Smooth muscle cell (in vitro differentiated cells): ENCODE results near the gene CASTOR2. TPM values are rescaled to one million over a fixed set of nuclear protein-coding genes. Genes with fewer than 3 reads are reported as not detected.
"Not testable (repeated sequence)": the region's sequence is repeated elsewhere in the genome, so short reads cannot be mapped to it uniquely, and the experiment has no call there.

Experiments
- DNase-seq: peaks from one replicate; lab custom pipeline; 2025; ENCODE audit not compliant: unreplicated experiment; lab: John Stamatoyannopoulos, UW
- H2AFZ ChIP-seq: fragments of 200-600 bp; sonication (generic); 2 replicates; pipeline ENCODE4 v1.6.0; 2016; ENCODE audit warnings: antibody characterized with exemption, low read depth, mild to moderate bottlenecking
- H3F3A ChIP-seq: fragments of 200-600 bp; sonication (generic); 2 replicates; pipeline ENCODE4 v1.6.0; 2017; ENCODE audit warnings: antibody characterized with exemption, low read depth
- H3K27ac ChIP-seq: fragments of 200-600 bp; sonication (generic); 2 replicates; pipeline ENCODE4 v1.5.1; 2016; ENCODE audit warnings: low read depth, mild to moderate bottlenecking
- H3K27me3 ChIP-seq: fragments of 200-600 bp; sonication (generic); 2 replicates; pipeline ENCODE4 v1.6.1; 2016; ENCODE audit warnings: low read depth, mild to moderate bottlenecking
- H3K36me3 ChIP-seq: fragments of 200-600 bp; sonication (generic); 2 replicates; pipeline ENCODE4 v1.5.1; 2016; ENCODE audit warnings: low read depth
- H3K4me1 ChIP-seq: fragments of 200-600 bp; sonication (generic); 2 replicates; pipeline ENCODE4 v1.5.1; 2016; ENCODE audit warnings: low read depth
- H3K4me2 ChIP-seq: fragments of 200-600 bp; sonication (generic); 2 replicates; pipeline ENCODE4 v1.6.0; 2016; ENCODE audit warnings: mild to moderate bottlenecking
- H3K4me3 ChIP-seq: fragments of 200-600 bp; sonication (generic); 2 replicates; pipeline ENCODE4 v1.5.1; 2016; ENCODE audit warnings: mild to moderate bottlenecking
- H3K79me2 ChIP-seq: fragments of 200-600 bp; sonication (generic); 2 replicates; pipeline ENCODE4 v1.6.0; 2016; ENCODE audit warnings: low read depth, mild to moderate bottlenecking
- H3K9ac ChIP-seq: fragments of 200-600 bp; sonication (generic); 2 replicates; pipeline ENCODE4 v1.6.0; 2016; ENCODE audit warnings: low read depth
- H3K9me3 ChIP-seq: fragments of 200-600 bp; sonication (generic); replicated peaks from 2 replicates; pipeline ENCODE4 v1.5.1; 2016; ENCODE audit warnings: low read depth
- H4K20me1 ChIP-seq: fragments of 200-600 bp; sonication (generic); 2 replicates; pipeline ENCODE4 v1.6.0; 2016; ENCODE audit warnings: low read depth
- WGBS: methylation state at CpG from one replicate; pipeline ENCODE4 v1.1.7; 2016; ENCODE audit warnings: low lambda C conversion rate; 5-methylcytosine and 5-hydroxymethylcytosine counted together
- polyA plus RNA-seq: library from polyadenylated mRNA; unstranded; fragments of >200 nt; fragmentation: Nextera tagmentation; extraction: Ambion mirVana; gene quantifications from 2 replicates; pipeline ENCODE4 v1.2.1, GENCODE V29; 2016
- total RNA-seq: library from RNA; depleted of rRNA; stranded (reverse); fragments of >200 nt; gene quantifications from 2 replicates; pipeline ENCODE4 v1.2.3, GENCODE V29; 2014

The CASTOR2 gene
- total RNA-seq (4.7 and 11.4 TPM in 2 replicates), polyA plus RNA-seq (2.7 and 4.3 TPM in 2 replicates)

DNA sequence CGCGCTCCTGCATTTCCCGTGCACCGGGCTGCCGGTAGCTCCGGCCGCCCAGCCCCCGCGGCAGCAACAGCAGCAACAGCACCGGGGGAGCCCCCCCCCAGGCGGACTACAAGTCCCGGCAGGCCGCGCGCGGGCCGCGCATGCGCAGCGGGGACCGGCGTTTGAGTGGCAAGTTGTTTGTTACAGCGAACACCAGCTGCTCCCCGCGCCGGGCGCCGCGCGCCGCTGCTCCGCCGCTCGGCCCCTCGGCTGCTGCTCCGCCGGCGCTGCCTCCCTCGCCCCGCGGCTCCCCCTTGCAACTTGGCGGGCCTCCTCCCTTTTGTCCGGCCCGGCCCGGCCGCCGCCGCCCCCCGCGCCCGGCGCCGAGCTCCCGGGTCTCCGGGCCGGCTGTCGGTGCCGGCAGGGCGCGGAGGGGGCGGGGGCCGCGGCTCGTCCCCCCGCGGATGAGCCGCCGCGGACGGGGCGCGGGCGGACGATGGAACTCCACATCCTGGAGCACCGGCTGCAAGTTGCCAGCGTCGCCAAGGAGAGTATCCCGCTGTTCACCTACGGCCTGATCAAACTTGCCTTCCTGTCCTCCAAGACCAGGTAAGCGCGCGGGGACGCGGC lies at the start of gene CASTOR2:
Gene CASTOR2, plus strand, starts transcription at position 195 of the 609 bp plus-strand sequence. Its CDS starts 281 bp downstream, at position 476.
- H3K4me3 ChIP-seq, result peak within 1 kb of the TSS; percentile 36
- DNase-seq, result peak; percentile 23
- H3K36me3 ChIP-seq, H3K4me1 ChIP-seq, H3K9ac ChIP-seq, H4K20me1 ChIP-seq, H3K9me3 ChIP-seq, H2AFZ ChIP-seq, H3K79me2 ChIP-seq, H3K27me3 ChIP-seq, H3K27ac ChIP-seq, H3F3A ChIP-seq: not testable (repeated sequence)
- no CpG with 5 or more reads among the region's 84 CpGs for WGBS
- H3K4me2 ChIP-seq, result peak within 1 kb of the TSS; percentile 71

DNA sequence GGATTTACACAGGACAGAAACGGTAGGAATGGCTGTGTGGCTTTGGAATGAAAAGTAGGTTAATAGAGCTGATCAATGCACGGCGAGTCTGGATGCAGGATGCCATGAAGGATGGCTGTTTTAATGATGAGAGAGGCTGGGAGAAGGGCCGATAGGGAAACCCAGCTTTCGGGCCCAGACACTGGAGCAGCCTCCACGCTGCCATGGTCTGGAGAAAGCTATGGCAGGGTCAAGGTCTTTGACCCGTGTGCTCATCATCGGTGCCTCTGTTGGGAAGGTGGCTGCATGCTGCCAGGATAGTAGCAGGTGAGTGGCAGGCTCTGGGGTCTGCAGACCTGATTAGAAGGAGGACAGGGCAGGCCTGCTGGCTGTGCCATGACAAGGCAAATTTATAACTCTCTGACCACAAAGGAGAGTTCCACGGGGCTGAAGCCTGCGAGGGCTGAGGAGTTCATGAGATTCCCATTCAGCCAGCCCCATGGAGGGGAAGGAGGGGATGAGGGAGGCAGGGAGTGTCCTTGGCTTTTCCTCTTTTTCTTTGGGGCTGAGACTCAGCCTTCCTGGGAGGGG lies 42.1 kb upstream of the CASTOR2 start:
- not testable (repeated sequence) for H3K79me2 ChIP-seq, H3K4me3 ChIP-seq, DNase-seq, H3K9ac ChIP-seq, H2AFZ ChIP-seq, H4K20me1 ChIP-seq, H3K4me1 ChIP-seq, H3K9me3 ChIP-seq, H3F3A ChIP-seq, H3K27me3 ChIP-seq, H3K4me2 ChIP-seq, H3K27ac ChIP-seq, H3K36me3 ChIP-seq
- WGBS, result 81% methylated on average over 8 of the region's 10 CpGs

DNA sequence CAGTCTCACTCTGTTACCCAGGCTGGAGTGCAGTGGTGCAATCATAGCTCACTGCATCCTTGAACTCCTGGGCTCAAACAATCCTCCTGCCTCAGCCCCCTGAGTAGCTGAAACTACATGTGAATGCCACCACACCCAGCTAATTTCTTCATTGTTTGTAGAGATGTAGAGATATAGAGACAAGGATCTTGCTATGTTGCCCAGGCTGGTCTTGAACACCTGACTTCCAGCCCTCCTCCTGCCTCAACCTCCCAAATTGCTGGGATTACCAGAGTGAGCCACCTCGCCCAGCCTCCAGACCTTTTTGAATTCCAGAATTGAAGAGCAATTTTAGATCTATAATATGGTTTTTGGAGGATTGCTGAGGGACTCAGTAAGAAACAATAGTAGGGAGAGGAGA lies 40.9 kb upstream of the CASTOR2 start:
- H3K4me1 ChIP-seq, H3F3A ChIP-seq, H4K20me1 ChIP-seq, H3K4me2 ChIP-seq, H3K4me3 ChIP-seq, H3K79me2 ChIP-seq, H3K36me3 ChIP-seq, H3K27ac ChIP-seq, H3K9ac ChIP-seq, DNase-seq, H2AFZ ChIP-seq, H3K27me3 ChIP-seq, H3K9me3 ChIP-seq: not testable (repeated sequence)
- 97% methylated on average over 1 of the region's 1 CpG for WGBS

DNA sequence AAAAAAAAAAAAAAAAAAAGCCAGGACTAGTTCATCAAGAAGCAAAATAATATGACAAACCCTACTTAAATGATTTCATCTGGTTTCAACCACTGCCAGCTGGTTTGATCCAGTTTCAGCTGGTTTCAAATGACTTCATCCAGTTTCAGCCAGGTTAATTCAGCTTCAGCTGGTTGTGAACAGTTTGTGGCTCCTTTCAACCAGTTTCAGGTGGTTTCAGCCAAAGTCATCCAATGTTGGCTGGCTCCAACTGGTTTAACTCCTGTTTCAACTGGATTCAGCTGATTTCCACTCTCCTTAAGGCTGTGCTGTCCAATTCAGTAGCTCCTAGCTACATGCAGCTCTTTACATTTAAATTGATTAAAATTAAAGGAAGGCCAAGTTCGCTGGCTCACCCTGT lies 37.5 kb upstream of the CASTOR2 start:
- H3K27me3 ChIP-seq, H3K4me2 ChIP-seq, H3F3A ChIP-seq, H4K20me1 ChIP-seq, H3K79me2 ChIP-seq, H3K4me3 ChIP-seq, H3K36me3 ChIP-seq, H3K9me3 ChIP-seq, H2AFZ ChIP-seq, DNase-seq, H3K27ac ChIP-seq, H3K4me1 ChIP-seq, H3K9ac ChIP-seq: not testable (repeated sequence)
- WGBS, result no CpG with 5 or more reads among the region's 1 CpG

DNA sequence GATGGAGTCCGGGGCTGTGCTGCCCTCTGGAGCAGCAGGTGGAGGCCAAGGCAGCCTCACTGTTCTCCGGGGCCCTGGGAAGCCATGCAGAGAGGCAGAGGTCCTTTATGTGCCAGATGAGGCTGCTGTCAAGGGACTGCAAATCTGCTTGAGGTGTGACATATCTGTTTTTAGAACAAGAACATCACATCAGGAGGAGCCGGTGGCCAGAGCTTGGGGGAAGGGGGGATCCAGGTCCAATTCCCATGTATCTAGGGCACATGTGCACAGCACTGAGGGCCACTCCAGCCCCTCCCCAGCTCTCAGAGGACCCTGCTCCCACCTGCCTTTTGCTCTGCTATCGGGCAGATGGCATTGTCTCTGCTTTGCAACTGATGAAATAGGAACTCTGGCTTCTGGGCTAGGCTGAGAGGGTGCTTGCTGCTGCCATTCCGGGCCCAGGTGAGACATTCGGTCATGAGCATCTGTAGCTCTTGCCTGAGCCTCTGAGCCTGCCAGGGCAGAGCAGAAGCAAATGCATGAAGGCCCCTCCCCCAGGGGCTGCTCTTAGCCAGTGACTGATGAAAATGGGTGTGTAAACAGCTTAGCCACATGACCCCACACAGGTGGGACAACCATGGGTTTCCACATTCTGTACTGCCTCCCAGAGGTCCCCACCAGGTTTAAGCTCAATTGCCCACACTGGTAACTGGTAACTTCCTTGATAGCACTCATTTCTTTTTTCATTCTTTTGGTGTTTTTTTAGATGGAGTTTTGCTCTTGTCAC lies 32.8 kb upstream of the CASTOR2 start:
- not testable (repeated sequence) for H3K4me1 ChIP-seq, H3K36me3 ChIP-seq, H3K27ac ChIP-seq, H3K27me3 ChIP-seq, H4K20me1 ChIP-seq, H3K4me2 ChIP-seq, H3K9me3 ChIP-seq, H3K4me3 ChIP-seq, H3F3A ChIP-seq, DNase-seq, H3K79me2 ChIP-seq, H2AFZ ChIP-seq, H3K9ac ChIP-seq
- WGBS, result no CpG with 5 or more reads among the region's 6 CpGs

DNA sequence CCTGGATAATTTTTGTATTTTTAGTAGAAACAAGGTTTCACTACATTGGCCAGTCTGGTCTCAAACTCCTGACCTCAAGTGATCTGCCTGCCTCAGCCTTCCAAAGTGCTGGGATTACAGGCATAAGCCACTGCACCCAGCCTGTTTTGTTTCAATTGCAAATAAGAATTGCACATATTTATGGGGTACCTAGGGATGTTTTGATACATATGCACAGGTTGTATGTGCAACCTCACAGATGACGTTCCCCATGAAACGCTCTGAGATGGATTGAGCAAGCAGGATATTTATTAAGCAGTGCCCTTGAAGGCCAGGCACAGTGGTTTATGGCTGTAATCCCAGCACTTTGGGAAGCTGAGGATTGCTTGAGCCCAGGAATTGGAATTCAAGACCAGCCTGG lies 25.1 kb upstream of the CASTOR2 start:
- H4K20me1 ChIP-seq, H2AFZ ChIP-seq, DNase-seq, H3K4me2 ChIP-seq, H3K36me3 ChIP-seq, H3K9ac ChIP-seq, H3K4me1 ChIP-seq, H3F3A ChIP-seq, H3K4me3 ChIP-seq, H3K27ac ChIP-seq, H3K9me3 ChIP-seq, H3K79me2 ChIP-seq, H3K27me3 ChIP-seq: not testable (repeated sequence)
- no CpG with 5 or more reads among the region's 2 CpGs for WGBS

DNA sequence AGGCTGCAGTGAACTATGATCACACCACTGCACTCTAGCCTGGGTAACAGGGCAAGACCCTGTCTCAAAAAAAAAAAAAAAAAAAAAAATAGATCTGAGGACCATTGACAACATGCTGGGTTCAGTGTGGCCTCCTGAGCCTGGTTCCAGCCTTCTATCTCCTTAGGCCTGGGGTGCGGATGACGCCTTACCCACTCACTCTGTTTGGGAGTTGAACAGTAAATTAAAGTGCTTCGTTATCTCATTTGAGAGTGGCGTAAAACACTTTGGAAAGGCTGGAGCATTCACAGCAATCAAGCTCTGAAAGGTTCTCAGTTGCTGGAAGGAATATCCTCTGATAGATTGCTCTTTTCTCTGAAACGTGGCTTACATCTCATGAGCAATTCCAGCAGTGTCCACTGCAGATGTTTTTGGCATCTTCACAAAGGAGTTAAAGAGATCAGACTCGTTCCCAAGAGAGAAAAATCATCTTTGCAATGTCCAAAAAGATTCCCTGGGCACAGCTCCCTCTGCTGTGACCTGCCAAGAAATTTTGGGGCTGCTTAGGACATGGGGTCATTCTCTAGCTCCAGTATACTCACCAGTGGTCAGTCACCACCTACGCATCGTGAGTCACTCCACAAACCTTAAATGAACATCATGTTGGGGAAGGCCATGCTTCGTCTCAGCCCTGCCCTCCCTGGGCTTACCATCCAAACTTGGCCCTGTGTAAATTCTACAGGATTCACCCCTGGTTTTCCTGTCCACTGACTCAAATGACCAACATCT lies 23.0 kb upstream of the CASTOR2 start:
- DNase-seq, H2AFZ ChIP-seq, H3F3A ChIP-seq, H3K4me3 ChIP-seq, H4K20me1 ChIP-seq, H3K9me3 ChIP-seq, H3K4me1 ChIP-seq, H3K27me3 ChIP-seq, H3K79me2 ChIP-seq, H3K27ac ChIP-seq, H3K36me3 ChIP-seq, H3K9ac ChIP-seq, H3K4me2 ChIP-seq: not testable (repeated sequence)
- 94% methylated on average over 6 of the region's 9 CpGs for WGBS

DNA sequence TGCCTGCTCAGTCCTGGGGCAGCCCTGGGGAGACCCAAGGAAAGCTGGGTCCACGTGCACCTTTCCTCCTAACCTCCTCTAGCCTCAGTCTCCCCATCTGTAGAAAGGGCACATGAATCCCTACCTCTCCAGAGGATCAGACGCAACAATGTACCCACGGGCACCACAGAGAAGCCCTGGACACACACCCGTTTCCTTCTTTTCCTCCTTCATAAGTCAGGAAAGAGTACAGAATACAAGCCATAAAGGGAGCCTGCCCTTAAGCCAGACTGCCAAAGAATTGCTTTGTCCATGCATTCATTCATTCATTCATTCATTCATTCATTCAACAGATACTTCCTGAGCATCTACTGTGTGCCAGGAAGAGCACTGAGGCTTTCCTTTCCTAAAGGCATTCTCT lies 20.6 kb upstream of the CASTOR2 start:
- not testable (repeated sequence) for H3K27ac ChIP-seq, H4K20me1 ChIP-seq, H3K4me1 ChIP-seq, H3K9me3 ChIP-seq, H3K79me2 ChIP-seq, H3K4me2 ChIP-seq, H3K4me3 ChIP-seq, H3K9ac ChIP-seq, H3K36me3 ChIP-seq, DNase-seq, H3K27me3 ChIP-seq, H2AFZ ChIP-seq, H3F3A ChIP-seq
- WGBS, result 95% methylated on average over 3 of the region's 4 CpGs
